HG03571 (cell line): Measurements from ENCODE around the gene ATP5F1E.

Source experiments
- ATAC-seq: cut with Tn5 transposase; IDR thresholded peaks from one replicate; pipeline ENCODE4 v1.9.1; 2021; ENCODE audit not compliant: unreplicated experiment

Gene ATP5F1E

GRCh38 chr20:59006864-59007664 is 25.1 kb downstream of the ATP5F1E start, which contains the start of gene CTSZ:
TSS of gene CTSZ (minus strand) at chr20:59007254. CDS start at chr20:59007128, 126 bp downstream.
- ATAC-seq = peak; percentile 16

GRCh38 chr20:59006167-59006863 is 25.8 kb downstream of the ATP5F1E start:
- ATAC-seq = no peak

- ATAC-seq = no peak
Measured at GRCh38 chr20:59005523-59006166, 26.5 kb downstream of the ATP5F1E start.

GRCh38 chr20:59004763-59005522 is 27.2 kb downstream of the ATP5F1E start:
- ATAC-seq = peak; percentile 47

- no peak for ATAC-seq
Measured at GRCh38 chr20:59004493-59004762, 27.7 kb downstream of the ATP5F1E start.

- no peak for ATAC-seq
Measured at GRCh38 chr20:59003836-59004492, 28.2 kb downstream of the ATP5F1E start.

GRCh38 chr20:59002874-59003399 is 29.2 kb downstream of the ATP5F1E start:
- no peak for ATAC-seq

- no peak for ATAC-seq
Measured at GRCh38 chr20:59002388-59002787, 29.7 kb downstream of the ATP5F1E start.

GRCh38 chr20:59001449-59002171 is 30.5 kb downstream of the ATP5F1E start:
- ATAC-seq = no peak

GRCh38 chr20:59001068-59001448 is 31.1 kb downstream of the ATP5F1E start:
- no peak for ATAC-seq

- ATAC-seq = no peak
Measured at GRCh38 chr20:59000326-59000725, 31.8 kb downstream of the ATP5F1E start.

GRCh38 chr20:58998656-58999055 is 33.5 kb downstream of the ATP5F1E start:
- ATAC-seq = no peak

- ATAC-seq = no peak
Measured at GRCh38 chr20:58997141-58997770, 34.9 kb downstream of the ATP5F1E start.

GRCh38 chr20:58996226-58996611 is 35.9 kb downstream of the ATP5F1E start:
- ATAC-seq = no peak

- no peak for ATAC-seq
Measured at GRCh38 chr20:58995461-58996225, 36.5 kb downstream of the ATP5F1E start.

- ATAC-seq = no peak
Measured at GRCh38 chr20:58994390-58995159, 37.6 kb downstream of the ATP5F1E start.

- no peak for ATAC-seq
Measured at GRCh38 chr20:58993332-58994248, 38.5 kb downstream of the ATP5F1E start.
